Skin of body (tissue), 2 donors: ENCODE results near the gene VGLL4. TPM values are rescaled to one million over a fixed set of nuclear protein-coding genes. Genes with fewer than 3 reads are reported as not detected.

Experiments
- DNase-seq: peaks from one replicate; lab custom pipeline; 2025; lab: John Stamatoyannopoulos, UW
- total RNA-seq: library from RNA; depleted of rRNA; stranded (reverse); fragments of >200 nt; gene quantifications from one replicate; pipeline ENCODE4 v1.2.3, GENCODE V29; 2014

Gene VGLL4
- total RNA-seq, 1 donor from 2014 or later = 63.2 TPM

- DNase-seq = no peak
Measured at GRCh38 chr3:11566478-11566877, 77.2 kb downstream of the VGLL4 start.

- DNase-seq = no peak
Measured at GRCh38 chr3:11565932-11566331, 77.8 kb downstream of the VGLL4 start.

GRCh38 chr3:11565492-11565891 is 78.2 kb downstream of the VGLL4 start:
- DNase-seq = no peak

GRCh38 chr3:11565072-11565471 is 78.6 kb downstream of the VGLL4 start:
- DNase-seq = no peak

GRCh38 chr3:11564577-11565001 is 79.1 kb downstream of the VGLL4 start:
- DNase-seq = no peak

GRCh38 chr3:11563865-11564185 is 79.9 kb downstream of the VGLL4 start:
- no peak for DNase-seq

GRCh38 chr3:11563159-11563864 is 80.4 kb downstream of the VGLL4 start:
- no peak for DNase-seq

GRCh38 chr3:11562277-11562881 is 81.3 kb downstream of the VGLL4 start:
- no peak for DNase-seq

GRCh38 chr3:11560746-11561145 is 83.0 kb downstream of the VGLL4 start:
- DNase-seq = no peak

- no peak for DNase-seq
Measured at GRCh38 chr3:11559816-11560633, 83.7 kb downstream of the VGLL4 start.

GRCh38 chr3:11558918-11559815 is 84.5 kb downstream of the VGLL4 start:
- no peak for DNase-seq

- DNase-seq = no peak
Measured at GRCh38 chr3:11558411-11558903, 85.3 kb downstream of the VGLL4 start.

- no peak for DNase-seq
Measured at GRCh38 chr3:11558002-11558401, 85.7 kb downstream of the VGLL4 start.

GRCh38 chr3:11556851-11557644 is 86.7 kb downstream of the VGLL4 start:
- DNase-seq = peak; percentile 87

- no peak for DNase-seq
Measured at GRCh38 chr3:11555881-11556633, 87.7 kb downstream of the VGLL4 start.

- no peak for DNase-seq
Measured at GRCh38 chr3:11555211-11555782, 88.4 kb downstream of the VGLL4 start.

GRCh38 chr3:11554666-11555065 is 89.0 kb downstream of the VGLL4 start:
- DNase-seq = no peak

- no peak for DNase-seq
Measured at GRCh38 chr3:11554236-11554610, 89.5 kb downstream of the VGLL4 start.

GRCh38 chr3:11553436-11554235 is 90.1 kb downstream of the VGLL4 start:
- no peak for DNase-seq
